Stimulated activated naive CD4-positive, alpha-beta T cell (primary cell): ENCODE data around the gene NFIX.

ENCODE experiments used
- DNase-seq, 6 experiments: peaks; one replicate each; lab custom pipeline; 2025; lab: John Stamatoyannopoulos, UW

NFIX gene

DNA sequence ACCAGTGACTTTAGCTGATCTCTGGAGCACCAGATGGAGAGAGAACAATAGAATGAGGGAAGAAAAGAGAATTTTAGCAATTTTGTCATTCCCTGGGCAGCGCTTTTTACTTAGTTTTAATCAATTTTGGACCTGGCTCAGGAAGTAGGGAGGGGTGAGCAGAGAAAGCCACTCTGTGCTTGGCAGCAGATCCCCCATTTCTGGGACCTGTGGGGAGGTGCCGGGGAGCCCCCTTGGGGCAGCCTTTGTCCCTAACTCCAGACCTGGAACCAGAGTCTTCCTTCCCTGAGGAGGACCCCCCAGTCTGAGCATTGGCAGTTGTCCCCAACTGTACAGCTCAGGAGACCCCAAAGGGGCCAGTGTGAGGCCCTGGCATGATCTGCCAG lies 96.9 kb downstream of the NFIX start:
- DNase-seq: no peak

DNA sequence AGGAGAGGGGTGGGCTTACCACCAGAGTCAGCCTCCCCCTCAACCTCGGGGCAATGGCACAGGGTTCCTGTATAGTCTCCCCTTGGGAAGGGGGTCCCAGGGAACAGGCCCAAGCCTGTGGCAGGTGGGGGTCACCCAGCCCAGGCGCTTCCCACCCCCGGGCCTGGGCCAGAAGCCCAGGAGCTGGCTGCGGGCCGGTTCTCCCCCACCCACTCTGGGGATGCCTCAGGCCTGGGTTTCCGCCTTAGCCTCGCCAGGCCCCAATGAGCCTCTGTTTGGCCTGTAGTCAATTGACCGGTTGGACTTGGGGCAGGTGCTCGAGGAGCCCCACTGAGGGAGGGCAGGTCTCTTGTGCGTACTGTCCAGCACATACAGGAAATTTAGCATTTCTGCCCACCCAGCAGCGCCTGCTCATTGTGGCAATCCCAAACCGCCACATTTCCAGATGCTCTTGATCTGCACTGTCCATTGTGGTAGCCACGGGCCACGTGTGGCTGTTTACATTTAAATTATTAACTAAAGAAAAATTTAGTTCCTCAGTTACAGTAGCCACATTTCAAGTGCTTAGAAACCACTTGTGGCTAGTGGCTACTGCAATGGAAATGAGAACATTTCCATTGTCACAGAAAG lies 97.4 kb downstream of the NFIX start:
- no peak for DNase-seq

DNA sequence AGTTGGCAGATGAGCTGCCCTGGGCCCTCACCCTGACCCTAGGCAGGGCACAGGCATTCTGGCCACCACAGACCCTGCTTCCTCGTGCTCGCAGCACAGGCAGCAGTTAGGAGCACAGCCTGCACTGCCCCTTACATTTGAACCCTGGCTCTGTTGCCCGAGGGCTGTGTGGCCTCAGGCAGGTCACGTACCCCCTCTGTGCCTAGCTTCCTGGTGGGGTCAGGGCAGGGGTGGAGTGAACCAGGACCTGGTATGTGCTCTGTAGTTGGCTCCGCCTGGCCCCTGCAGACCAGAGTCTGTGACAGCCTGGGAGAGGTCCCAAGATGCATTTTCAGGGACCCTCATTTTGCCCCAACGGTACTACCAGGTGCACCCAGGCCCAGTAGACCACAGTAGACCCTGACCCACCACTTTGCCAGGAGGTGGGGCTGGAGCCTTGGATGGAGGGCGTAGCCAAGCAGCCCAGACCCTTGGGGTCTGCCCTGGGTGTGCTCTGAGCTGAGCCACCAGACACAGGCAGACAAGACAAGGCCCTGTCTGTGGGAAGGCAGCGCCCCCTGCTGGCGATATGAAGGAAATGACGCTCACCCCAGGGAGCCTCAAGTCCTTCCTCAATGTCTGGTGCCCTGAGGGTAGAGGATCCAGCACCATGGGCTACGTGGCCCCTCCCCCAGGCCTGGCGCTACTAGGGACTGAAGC lies 98.3 kb downstream of the NFIX start:
- peak; percentile 54 to 83 (median 74) for DNase-seq

DNA sequence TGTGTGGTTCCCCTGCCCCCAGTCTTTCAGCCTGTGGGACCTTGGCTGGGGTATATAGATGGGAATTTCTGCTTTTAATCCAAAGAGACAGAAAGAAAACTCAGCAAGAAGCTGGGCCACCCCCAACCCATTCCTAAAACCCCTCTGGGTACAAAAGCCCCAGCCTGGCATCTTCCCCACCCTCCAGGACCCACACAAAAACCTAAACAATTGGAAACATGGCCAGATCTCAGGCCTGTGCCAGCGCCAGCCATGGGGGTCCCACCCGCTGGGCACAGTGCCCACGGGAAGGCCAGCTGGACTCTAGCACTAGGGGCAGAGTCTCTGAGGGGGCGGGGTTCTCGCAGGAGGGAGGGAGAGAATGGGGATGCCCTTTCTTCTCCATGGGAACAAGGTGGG lies 98.8 kb downstream of the NFIX start:
- DNase-seq: no peak

GRCh38 chr19:13094771-13095392 lies 99.6 kb downstream of the NFIX start:
- no peak for DNase-seq

- DNase-seq: peak in 3 of 6 experiments; percentile 8 to 26 (median 19)
Observed at GRCh38 chr19:13095393-13095784, 100.1 kb downstream of the NFIX start.

GRCh38 chr19:13095934-13096927 lies 101.0 kb downstream of the NFIX start:
- peak in 1 of 6 experiments; percentile 21 for DNase-seq

- peak in 2 of 6 experiments; percentile 19 to 24 for DNase-seq
Observed at GRCh38 chr19:13097033-13097462, 101.8 kb downstream of the NFIX start.

GRCh38 chr19:13097463-13098258 lies 102.4 kb downstream of the NFIX start:
- DNase-seq: peak in 1 of 6 experiments; percentile 12

- peak; percentile 18 to 60 (median 30) for DNase-seq
Observed at GRCh38 chr19:13098277-13099072, 103.2 kb downstream of the NFIX start.

DNA sequence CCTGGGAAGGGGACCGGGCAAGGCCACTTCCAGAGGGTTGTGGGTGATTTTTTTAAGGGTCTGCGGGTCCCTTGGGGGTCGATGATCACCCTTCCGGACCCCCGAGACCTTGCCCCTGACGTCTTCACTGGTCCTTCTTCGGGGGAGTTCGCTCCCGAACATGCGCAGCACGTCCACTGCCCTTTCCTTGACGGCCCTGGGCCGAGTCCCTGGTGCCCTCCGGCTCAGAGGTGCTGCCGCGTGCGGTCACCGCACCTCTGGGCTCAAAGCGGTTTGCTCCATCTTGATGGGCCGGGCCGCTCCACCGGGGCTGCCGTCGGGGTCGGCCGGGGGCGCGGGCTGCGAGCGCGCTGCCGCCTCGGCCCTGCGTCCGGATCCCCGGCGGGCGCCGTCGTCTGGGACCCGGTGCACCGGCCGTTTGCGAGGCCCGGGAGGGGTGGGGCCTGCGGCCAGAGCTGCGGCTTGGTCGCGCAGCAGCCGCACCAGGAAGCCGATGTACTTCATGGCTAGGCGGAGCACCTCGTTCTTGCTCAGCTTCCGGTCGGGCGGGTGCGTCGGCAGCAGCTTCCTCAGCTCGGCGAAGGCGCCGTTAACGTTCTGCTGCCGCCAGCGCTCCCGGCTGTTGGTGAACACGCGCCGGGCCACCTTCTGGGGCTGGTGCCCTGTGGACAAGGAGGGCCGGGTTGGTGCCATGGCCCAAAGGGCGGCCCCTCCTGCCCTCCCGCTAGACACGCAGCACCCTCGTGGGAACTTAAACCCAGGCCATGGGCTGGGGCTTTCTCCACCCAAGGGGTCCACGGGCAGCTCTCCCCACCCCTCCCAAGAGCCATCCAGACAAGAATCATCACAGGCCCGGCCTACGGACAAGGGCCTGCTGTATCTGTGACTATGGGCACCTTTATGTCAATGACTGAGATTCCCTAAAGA lies 104.1 kb downstream of the NFIX start:
- peak; percentile 62 to 80 (median 70) for DNase-seq

GRCh38 chr19:13100031-13100588 lies 104.8 kb downstream of the NFIX start:
- DNase-seq: peak; percentile 14 to 70 (median 32)

DNA sequence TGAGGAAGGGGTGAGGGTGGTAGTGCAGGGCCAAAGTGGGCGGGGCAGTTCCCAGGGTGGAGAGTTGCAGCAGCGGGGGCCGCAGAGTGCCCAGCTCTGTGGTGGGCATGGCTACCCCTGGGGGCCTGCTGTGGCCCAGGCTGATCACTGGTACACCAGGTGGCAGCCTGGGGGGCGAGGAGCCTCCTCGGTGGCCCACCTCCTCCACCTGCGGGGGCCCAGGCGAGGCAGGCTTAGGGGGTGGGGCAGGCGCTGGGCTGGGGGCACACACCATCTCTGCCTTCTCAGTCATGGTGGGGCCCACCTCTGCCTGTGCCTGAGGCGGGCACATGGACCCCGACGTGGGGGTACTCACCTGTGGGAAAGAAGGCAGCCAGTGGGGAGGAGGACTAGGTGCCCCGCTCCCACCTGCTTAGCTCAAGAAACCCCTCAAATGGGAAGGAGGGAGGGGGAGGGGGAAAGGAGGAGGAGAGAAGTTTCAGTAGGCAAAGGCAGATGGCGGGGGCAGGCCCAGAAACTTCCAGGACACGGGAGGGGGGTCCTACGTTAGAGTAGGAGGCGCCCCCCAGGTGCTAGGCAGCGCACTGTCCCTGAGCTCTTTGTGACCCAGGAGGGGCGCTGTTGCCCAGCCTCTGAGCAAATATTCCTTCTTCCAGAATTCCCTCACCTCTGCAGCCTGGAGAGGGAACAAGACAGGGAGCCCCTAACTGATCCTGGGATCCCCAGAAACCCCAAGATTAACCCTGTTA lies 105.7 kb downstream of the NFIX start:
- DNase-seq: no peak

GRCh38 chr19:13101590-13102415 lies 106.5 kb downstream of the NFIX start:
- no peak for DNase-seq

- DNase-seq: no peak
Observed at GRCh38 chr19:13102416-13102665, 107.1 kb downstream of the NFIX start.

GRCh38 chr19:13102666-13103580 lies 107.6 kb downstream of the NFIX start, which contains the start of gene LYL1:
Gene LYL1 (minus strand): TSS chr19:13102858. CDS start chr19:13101171, 1,687 bp downstream.
- peak in 3 of 6 experiments; percentile 26 to 39 (median 28) for DNase-seq
